GM06990 (cell line): Measurements from ENCODE around the gene ABCF2.

Experiments used
- DNase-seq: peaks from one replicate; pipeline ENCODE4 v3.0.0-alpha.2; 2011; ENCODE audit not compliant: insufficient read length; ENCODE audit errors: extremely low read depth
- H3K27me3 ChIP-seq: replicated peaks from 2 replicates; pipeline ENCODE4 v1.6.0; 2011; ENCODE audit warnings: low read length; ENCODE audit not compliant: control insufficient read depth, insufficient read depth
- H3K36me3 ChIP-seq: 2 replicates; pipeline ENCODE4 v1.5.1; 2011; ENCODE audit warnings: low read length; ENCODE audit not compliant: control insufficient read depth, insufficient read depth
- H3K4me3 ChIP-seq: replicated peaks from 2 replicates; pipeline ENCODE4 v1.5.1; 2011; ENCODE audit warnings: low read depth, mild to moderate bottlenecking, control low read depth, low read length
- CTCF ChIP-seq: IDR thresholded peaks from 2 replicates; pipeline ENCODE4 v1.5.1; 2011; ENCODE audit warnings: low read length, control low read depth, mild to moderate bottlenecking, inconsistent platforms; ENCODE audit not compliant: insufficient read depth, poor library complexity, severe bottlenecking

Gene ABCF2

GRCh38 chr7:151248346-151249033, 21.5 kb upstream of the ABCF2 start, which contains the start of gene SMARCD3:
SMARCD3 (minus strand) TSS chr7:151248694; CDS start chr7:151248562, 132 bp downstream.
- Histone ChIP-seq H3K27me3 (peaks cover 7% of the 10 kb centered on the region), H3K36me3 (no peaks in the 10 kb centered on the region), H3K4me3 (no peak within 1 kb of the TSS; the same call in 1 of the 2 replicates)
- DNase-seq, result no peak
- TF ChIP-seq CTCF, result no peak

DNA sequence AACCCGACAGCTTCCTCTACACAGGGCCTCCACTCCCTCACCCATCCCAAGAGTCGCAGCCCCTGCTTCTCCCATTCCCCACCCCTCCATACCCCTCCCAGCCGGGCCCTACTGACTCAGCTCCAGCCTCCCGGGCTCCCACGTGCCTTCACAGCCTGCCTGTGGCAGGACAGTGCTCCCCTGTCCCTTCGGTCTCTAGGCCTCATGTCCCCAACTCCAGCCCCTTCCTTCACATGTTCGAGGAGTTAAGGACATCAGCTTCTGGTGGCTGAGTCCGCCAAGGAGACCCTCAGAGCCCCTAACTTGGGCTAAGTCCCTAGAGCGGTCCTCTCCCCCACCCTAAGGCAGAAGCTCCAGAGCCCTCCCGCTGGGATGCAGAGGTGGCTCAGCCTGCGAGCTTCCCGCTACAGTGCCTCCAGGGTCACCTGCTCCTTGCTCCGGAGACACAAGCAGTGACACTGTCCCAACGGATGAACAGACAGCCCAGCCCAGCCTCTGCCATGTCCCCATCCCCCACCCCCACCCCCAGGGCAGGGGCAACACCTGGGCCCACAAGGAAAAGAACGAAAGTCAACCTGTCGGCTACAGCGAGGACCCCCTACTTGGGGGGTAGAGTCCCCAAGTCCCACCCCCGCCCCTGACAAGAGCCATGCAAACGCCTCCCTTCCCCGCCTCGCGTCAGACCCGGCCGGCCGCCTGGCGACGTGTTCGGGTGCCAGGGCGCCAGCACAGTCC, 20.8 kb upstream of the ABCF2 start:
- Histone ChIP-seq H3K27me3 (peaks cover 4% of the 10 kb centered on the region), H3K36me3 (no peaks in the 10 kb centered on the region), H3K4me3 (no peak overlapping the region; the same call in 1 of the 2 replicates)
- no peak for TF ChIP-seq CTCF
- DNase-seq, result no peak

GRCh38 chr7:151246851-151247580, 20.0 kb upstream of the ABCF2 start:
- Histone ChIP-seq H3K27me3 (peaks cover 4% of the 10 kb centered on the region), H3K36me3 (no peaks in the 10 kb centered on the region), H3K4me3 (no peak overlapping the region)
- DNase-seq, result no peak
- TF ChIP-seq CTCF, result no peak

- no peak for DNase-seq
- no peaks in the 10 kb centered on the region for H3K36me3 ChIP-seq
- TF ChIP-seq CTCF, result no peak
- H3K27me3 ChIP-seq, result peaks cover 4% of the 10 kb centered on the region
- no peak overlapping the region for H3K4me3 ChIP-seq
These were observed 19.3 kb upstream of the ABCF2 start for GRCh38 chr7:151246102-151246850.

DNA sequence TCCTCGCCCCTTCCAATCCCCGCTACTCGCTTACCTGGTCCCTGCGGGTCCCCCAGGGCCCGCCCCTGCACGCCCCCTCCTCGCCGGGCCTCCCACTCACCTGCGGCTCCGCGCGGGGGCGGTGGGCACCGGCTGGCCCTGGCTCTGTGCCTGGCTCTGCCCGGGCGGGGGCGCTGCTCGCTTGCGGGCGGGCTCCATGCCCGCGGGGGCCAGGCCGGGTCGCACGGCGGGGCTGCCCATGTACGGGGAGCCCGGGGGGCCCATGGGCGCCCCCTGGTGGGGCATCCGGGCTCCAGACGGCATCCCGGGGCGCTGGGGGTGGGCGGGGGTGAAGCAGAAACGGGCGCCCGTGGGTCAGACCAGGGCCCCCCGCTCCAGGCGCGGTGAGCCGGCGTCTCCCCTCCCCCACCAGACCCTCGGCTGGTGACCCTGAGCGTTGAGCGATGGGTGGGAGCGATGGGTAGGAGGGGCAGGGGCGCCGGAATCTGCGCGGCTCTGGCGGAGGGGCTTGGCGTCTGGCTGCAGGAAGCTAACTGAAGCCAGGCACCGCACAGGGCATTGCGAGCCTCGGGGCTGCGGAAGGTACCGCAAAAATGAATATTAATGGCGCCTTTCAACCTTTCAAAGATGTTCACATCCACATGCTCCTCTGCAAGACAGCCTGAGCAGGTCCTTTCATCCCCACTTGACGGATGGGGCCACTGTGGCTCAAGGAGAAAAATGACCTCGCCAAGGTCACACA, 18.5 kb upstream of the ABCF2 start:
- DNase-seq, result peak; percentile 54
- H3K27me3 ChIP-seq, result peaks cover 2% of the 10 kb centered on the region; the same call in 1 of the 2 replicates
- no peaks in the 10 kb centered on the region for H3K36me3 ChIP-seq
- TF ChIP-seq CTCF, result peak; percentile 54
- no peak overlapping the region; the same call in 1 of the 2 replicates for H3K4me3 ChIP-seq
